GM19467 (cell line): ENCODE data around the gene TMEM131L.
"Not testable (repeated sequence)": the region's sequence is repeated elsewhere in the genome, so short reads cannot be mapped to it uniquely, and the experiment has no call there.

Source experiments
- ATAC-seq: cut with Tn5 transposase; IDR thresholded peaks from one replicate; pipeline ENCODE4 v1.9.1; 2021; ENCODE audit warnings: mild to moderate bottlenecking, moderate library complexity; ENCODE audit not compliant: unreplicated experiment

The TMEM131L gene

DNA sequence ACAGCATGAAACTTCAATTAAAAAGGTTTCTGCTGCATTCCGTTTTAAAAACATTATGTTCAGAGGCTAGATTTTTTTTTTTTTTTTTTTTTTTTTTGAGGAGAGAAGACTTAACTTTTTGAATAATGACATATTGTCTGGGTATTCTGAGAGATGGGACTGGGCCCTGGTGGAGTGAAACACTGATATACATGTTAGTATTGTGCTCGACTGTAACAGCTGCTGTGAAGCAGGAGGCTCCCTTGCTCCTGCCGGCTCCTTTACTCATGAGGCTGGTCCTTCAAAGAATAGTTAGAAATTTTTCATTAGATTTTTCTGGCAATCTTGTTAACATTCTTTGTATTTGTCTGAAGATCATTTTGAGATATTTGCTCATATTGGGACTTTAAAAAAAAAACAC is 73.3 kb downstream of the TMEM131L start:
- ATAC-seq = no peak

DNA sequence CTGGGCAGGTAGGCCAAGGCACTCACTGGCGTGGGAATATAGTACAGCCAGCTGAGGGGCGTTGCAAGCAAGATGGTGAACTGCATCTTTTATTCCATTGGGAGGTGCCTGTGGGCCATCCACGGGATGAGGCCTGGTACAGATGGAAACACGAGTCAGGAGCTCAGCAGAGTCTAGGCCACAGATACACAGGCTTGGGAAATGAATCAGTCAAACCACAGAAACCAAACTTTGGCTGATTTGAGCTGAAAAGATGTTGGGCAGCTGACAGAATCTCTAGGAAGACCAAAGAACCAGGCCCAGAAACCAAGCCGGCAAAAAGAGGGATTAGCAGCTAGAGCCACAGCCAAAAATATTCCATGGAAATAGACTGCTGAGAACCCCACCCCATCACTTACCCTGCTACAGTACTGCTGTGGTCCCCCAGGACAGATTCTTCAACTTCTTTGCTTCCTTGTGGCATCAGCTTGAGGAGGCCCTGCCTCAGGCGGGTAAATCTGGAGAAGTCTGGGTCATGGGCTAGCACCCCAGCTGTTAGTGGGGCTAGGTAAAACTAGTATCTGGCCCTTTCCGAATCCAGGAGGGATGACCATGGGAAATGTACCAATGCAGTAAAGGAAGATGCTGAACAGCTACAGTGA is 75.4 kb downstream of the TMEM131L start:
- ATAC-seq = no peak

DNA sequence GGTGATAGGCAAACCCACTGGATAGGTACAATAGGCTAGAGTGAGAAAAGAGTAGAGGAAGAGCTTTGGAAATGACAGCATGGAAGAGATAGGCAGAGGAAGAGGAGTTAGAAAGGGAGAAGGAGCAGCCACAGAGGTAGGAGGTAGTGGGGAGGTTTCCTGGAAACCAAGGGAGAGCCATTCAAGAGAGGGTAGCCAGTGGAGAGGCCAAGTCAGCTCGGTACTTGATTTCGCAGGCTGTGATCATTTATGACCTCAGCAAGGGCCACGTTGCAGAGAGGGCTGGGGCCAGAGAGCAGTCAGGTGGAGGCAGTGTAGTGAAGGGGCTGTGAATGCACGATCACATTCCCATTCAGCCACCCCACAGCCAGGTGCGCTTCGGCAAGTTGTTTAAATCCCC is 76.0 kb downstream of the TMEM131L start:
- no peak for ATAC-seq

DNA sequence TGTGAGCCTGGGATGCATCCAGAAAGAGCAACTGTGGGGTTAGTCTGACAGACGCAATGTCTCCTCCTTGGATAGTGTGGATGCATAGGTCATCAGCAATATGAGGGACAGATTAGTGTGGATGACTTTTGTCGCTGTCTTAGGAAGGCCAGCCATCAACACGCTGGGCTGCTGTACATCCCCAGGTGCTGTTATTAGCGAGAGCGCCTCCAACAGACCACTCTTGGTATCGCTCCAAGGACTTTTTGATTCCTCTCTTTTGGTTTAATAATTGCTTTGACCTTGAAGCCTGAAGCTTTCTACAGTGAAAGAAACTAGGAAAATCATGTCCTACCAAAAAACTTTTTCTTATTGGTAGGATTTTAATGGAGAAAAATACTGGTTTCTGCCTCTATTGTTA is 76.7 kb downstream of the TMEM131L start:
- no peak for ATAC-seq

DNA sequence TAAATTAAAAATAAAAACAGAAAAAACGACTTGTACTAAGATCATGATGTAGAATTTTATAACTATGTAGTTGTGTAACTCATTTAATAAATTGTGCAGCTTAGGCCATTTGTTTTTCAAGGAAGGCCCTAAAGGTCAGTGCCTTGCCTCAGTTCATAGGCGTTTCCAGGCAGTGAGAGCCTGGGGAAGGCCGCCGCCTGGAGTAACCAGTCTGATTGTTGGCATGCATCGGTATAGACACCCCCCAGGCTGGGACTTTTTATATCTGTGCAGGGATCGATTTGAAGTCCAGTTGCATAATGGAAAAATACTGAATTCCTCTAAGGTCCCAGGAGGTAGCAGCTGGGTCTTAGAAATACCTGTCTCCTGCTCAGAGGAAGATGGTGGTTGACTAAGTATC is 77.2 kb downstream of the TMEM131L start:
- ATAC-seq = no peak

DNA sequence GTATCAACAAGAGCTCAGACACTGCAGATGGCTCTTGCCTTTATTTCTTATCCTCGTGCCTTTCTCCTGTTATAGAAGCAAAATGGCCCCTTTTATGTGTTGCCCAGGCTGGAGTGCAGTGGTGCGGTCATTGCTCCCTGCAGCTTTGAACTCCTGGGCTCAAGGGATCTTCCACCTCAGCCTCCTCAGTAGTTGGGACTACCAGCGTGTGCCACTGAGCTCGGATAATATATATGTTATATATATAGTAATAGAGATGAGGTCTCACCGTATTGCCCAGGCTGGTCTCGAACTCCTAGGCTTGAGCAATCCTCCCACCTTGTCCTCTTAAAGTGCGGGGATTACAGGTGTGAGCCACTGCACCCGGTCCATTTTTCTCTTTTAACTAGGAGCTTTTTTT is 79.7 kb downstream of the TMEM131L start:
- ATAC-seq = no peak

DNA sequence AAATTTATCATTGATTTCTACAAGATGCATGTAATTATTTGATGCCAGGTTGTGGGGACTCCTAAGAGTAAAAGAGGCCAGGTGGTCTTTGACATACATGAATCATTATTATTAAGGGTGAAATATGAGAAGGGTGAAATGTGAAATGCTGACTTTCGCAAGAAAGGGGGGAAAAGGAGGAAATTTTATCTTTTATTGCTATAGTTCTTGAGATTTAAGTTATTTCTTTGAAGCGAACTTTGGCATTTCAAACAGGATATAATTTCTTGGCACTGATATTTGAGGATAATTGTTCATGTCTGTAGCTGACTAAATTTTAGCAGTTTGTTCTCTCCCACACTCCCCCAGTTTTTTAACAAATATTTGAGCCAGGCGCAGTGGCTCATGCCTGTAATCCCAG is 80.1 kb downstream of the TMEM131L start:
- no peak for ATAC-seq

DNA sequence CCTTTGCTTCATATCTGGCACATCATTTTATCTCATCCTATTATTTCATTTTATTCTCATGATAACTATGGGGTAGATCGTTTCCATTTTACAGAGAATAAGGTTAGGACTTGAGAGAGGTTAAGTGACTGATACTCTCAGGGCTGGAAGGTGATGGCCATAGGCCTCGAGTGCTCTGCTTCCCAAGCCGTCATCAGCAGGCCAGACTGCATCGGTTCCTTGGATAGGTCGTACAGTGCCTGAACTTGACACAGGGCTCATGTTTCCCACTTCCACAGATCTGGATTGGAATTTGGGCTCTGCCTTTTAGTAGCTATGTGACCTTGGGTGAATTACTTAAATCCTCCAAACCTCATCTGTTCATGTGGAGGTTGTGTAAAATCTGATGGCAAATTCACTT is 81.4 kb downstream of the TMEM131L start:
- no peak for ATAC-seq

DNA sequence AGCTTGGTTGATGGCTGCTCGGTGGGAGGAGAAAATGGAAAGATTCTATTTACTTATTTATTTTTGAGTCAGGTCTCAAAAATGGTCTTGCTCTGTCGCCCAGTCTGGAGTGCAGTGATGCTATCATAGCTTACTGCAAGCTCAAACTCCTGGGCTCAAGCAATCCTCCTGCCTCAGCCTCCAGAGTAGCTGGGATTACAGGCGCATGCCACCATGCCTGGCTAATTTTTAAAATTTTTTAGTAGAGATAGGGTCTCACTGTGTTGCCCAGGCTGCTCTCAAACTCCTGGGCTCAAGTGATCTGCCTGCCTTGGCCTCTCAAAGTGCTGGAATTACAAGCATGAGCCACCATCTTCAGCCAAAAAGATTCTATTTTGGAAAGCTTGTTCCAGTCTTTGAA is 82.7 kb downstream of the TMEM131L start:
- ATAC-seq = not testable (repeated sequence)

DNA sequence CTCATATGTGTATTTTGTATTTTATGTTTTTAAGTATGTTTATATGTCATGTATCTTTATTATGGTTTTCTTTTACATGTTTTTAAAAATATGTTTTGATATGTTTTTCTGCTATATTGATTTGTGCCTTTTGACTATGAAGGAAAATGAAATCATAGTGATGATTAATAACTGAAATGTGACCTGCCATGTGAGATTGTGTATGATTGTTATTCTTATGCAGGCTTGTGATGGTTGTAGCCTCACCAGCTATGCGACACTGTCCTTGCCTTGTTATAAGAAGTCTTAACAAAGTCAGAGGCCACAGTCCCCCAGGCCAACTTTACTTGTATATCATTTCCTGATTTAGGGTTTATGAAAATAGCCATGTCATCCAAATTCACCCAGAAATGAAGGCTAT is 83.2 kb downstream of the TMEM131L start:
- no peak for ATAC-seq

DNA sequence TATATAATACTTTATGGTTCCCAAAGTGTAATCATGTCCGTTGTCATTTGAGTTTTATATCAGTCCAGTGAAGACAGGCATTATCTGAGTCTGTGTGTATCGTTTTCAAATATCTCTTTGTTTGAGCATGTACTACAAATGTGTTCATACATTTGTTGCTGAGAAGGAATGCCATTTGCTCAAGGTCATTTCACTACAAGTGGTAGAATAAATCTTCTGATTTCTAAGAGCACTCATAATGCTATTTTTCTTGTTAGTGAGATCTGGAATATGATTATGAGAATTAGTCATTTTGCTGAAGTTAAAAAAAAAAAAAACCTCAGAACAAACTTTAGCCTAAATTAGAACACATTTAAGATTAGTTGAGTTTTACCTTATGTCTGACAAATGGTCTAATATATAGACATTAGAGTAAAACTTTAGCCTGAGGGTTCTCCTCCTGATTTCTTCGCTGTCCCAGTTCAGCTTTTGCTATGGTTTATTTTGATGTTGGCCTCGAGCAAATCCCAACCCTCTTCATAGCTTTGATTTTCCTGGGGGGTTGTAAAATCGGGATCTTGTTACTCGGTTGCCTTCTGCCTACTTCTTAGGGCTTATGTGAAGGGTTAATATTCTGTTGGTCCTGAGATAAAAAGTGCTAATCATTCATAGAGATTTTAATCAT is 87.1 kb downstream of the TMEM131L start:
- no peak for ATAC-seq

DNA sequence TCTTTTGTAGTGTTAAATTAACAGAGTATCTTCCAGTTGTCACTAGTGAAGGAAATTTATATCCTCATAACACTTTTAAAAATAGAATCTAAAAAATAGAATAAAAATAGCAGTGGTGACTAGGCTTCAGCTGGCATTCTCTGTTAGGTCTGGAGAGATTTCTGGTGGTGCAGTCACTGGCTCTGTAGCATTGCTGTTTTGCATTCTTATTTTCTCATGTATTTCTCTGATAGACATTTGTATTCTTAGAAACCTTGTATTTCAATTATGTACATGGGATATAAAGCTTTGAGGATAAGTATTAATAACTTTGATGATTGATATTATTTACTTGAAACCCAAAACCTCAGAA is 87.6 kb downstream of the TMEM131L start:
- ATAC-seq = no peak

DNA sequence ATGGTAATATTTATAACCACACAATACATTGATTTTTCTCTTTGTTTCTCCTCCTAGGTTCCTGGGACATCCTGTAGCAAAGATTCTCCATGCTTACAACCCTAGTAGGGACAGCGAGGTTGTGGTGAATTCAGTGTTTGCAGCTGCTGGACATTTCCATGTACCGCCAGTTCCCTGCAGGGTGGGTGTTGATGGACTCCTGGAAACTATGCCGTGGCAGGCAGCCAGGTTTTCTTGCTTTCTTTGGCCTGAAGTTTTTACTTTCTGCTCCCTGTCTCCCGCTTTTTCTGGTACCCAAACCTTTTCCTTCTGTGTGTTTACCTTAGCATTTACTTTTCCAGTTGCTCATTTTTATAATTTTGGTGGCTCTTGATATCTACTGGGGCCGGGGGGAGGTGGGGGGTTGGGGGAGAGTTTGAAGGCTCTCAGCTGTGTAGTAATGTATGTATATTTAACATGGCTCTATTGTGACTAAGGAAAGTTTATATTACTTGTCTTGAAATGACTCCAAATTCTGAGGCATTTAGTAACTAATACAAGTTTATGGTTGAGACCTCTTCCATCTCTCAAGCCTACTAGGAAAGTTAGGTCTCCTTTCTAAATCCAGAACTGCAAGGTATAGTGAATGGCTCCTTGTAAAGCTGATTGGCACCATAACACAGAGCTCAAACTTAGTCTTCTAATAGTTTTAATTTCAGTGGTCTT is 89.7 kb downstream of the TMEM131L start:
- ATAC-seq = no peak

DNA sequence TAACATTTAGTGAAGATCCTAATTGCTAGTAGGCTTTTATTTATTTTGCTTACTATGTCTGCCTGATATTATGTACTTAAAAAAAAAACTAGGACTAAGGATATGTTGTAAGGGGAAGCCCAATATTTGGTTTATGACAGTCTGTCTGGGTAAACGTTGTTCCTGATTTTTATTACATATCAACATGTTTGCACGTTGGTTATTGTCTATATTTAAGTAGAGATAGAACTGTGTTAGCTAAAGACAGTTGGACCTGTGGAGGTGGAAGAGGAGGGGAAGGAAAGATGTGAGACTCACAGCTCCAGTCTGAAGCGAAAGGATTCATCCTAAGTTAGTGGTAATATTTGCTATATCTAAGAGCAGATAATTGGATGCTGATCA is 90.3 kb downstream of the TMEM131L start:
- no peak for ATAC-seq

DNA sequence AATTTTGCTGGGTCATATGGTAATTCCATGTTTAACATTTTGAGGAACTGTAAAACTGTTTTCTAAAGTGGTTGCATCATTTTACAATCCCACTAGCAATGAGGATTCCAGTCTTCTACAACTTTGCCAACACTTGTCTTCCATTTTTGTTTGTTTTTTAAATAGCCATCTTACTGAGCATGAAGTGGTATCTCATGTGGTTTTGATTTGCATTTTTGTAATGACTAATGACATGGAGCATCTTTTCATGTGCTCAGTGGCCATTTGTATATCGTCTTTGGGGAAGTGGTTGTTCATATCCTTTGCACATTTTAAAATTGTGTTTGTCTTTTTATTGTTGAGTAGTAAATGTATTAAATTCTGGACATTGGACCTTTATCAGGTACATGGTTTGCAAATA is 94.7 kb downstream of the TMEM131L start:
- peak; percentile 44 for ATAC-seq

DNA sequence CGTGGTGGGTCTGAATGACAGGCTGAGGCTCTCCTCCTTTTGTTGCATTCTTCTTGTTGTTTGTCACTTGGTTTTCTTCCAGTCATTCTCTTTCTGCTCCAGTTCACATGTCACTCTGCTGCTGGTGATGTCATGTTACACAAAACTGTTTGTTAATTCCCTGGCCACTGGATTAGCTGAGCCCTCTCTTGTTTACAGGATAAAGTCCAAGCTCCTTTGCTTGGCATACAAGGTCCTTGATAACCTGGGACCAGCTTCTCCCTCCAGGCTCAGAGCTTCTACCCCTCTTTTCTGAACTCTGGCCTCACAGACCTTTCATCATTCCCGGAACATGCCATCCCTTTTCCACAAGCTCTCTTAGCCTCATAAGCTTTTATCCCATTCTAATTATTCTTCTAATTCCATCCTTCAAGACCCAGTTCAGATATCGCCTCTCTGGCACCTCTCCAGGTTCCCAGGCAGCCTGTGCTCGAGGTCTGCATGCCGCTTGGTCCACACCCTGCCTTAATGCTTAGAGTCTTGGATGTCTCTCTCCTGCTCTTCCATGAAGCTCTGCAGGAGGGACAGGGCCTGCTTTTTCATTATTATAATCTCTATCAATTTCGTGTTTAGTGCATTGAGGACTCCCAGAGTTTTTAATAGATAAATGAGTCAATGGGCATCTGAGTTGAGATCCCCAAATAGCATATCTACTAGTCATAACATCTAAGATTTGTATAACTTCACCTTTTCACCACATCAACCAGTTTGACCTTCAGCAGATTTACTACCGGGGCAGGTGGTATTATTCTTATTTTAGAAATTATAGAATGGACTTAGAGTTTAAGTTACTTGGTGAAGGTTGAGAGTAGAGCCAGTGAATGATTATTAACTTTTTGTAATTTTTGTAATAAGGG is 98.7 kb downstream of the TMEM131L start:
- ATAC-seq = no peak

DNA sequence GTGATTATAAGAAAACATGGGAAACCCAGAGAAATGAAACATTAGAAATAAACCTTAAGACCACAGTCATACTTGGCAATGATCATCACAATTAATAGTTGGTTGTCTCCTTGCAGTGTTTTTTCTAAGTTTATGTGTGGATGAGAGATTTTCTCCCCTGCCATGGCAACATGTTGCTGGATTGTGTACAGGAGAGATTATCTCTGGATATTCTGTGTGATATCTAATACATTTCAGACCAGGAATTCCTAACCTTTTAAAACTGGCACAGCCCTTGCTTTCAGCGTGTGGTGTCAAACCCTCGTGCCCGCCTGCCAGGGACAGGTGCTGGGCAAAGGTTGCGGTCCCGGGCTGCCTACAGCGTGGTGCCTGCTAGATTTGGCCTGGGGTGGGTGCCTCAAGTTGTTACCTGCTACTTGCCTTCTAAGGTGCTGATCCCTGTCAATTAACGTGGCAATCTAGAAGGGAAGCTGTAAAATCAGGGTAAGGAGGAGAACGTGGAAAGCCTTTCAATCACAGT is 100.5 kb downstream of the TMEM131L start:
- ATAC-seq = no peak

DNA sequence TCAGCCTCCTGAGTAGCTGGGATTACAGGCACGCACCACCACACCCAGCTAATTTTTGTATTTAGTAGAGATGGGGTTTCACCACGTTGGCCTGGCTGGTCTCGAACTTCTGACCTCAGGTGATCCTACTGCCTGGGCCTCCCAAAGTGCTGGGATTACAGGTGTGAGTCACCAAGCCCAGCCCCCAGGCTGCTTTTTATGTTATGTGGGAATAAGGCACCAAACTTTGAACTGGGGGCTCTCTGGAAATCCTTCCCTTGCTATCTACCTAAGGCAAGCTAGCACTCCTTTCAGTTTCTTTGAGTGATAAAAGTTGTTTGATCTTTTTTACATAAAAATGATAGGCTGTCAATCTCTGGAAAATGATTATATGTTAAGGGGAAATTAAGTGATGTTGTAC is 101.5 kb downstream of the TMEM131L start:
- not testable (repeated sequence) for ATAC-seq

DNA sequence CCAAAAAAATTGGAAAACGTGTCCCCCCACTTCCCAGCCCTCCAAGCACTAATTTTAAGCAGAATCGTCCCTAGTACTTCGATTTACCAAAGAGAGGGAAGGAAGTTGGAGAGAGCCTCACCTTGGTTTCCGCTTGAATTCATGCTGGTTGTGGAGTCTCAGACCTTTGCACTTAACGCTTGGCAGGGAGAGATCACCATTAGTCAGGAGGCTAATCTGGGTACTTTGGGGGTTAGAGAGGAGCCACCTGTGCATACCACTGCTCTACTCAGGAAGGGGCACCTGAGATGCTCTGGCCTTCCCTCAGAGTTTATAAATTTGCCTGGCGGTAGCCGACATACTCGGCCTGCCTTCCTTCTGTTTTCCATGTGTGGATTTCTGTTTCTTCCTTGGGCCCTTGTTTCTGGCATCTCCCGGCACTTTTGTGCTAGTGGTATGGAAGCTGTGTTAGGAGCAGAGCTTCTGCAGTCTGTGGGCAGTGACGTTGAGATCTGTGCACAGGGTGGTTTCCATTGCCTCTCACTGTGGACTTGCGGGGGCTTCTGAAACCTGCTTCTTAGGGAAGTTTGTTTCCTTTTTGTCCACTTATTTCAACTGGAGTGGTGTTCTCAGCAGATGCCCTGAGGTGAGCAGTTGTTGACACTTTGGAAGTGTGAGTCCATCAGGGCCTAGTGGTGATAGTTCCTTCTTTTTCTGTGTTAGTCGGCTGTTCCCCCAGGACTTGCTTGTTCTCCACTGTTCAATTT is 104.2 kb downstream of the TMEM131L start:
- ATAC-seq = no peak

DNA sequence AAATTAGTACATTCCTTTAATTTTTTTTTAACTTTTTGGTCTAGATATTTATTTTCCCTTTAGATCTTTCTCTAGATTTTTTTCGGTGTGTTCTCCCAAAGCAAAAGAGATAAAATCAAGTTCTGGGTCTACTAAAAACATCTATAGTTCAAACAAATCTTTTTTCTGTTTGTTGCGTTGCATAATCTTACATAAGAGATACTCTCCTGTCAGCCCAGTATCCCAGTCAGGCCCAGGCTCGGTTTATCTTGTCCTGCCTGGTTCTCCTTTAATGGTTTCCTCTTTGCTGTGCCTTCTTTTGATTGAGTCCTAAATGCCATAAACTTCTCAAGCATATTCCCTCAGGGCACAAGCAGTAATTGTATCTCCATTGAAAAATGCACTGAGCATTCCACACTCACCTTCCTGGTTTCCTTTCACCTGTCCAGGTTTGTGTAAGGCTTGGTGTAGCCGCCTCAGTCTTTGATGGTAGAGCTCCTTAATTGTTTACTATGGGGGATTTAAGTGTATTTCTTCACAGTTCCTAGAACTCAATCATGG is 104.9 kb downstream of the TMEM131L start:
- ATAC-seq = no peak
